Lower lobe of right lung (tissue), 2 donors: ENCODE data around the gene SMARCD2. TPM values are rescaled to one million over a fixed set of nuclear protein-coding genes. Genes with fewer than 3 reads are reported as not detected.
A peak's percentile ranks its signal among the peaks of the same experiment; 100 is the strongest.

Experiments used
- ATAC-seq, 2 donors: fragments of 200-7000 bp; cut with Tn5 transposase; one replicate each; pipeline ENCODE4 v1.9.1; 2020 to 2022; ENCODE audit warnings: mild to moderate bottlenecking in 2 of 2, moderate library complexity in 2 of 2
- DNase-seq: peaks from one replicate; pipeline ENCODE4 v3.0.0-alpha.2; 2020
- H3K27ac ChIP-seq: fragments of 200-600 bp; one replicate; pipeline ENCODE4 v1.8.0; 2022
- H3K27me3 ChIP-seq: fragments of 200-600 bp; one replicate; pipeline ENCODE4 v1.8.0; 2022; ENCODE audit warnings: low read depth
- H3K36me3 ChIP-seq: fragments of 200-600 bp; one replicate; pipeline ENCODE4 v1.8.0; 2022; ENCODE audit warnings: mild to moderate bottlenecking
- H3K4me1 ChIP-seq: fragments of 200-600 bp; one replicate; pipeline ENCODE4 v1.8.0; 2022
- H3K4me3 ChIP-seq: fragments of 200-600 bp; one replicate; pipeline ENCODE4 v1.8.0; 2022; ENCODE audit warnings: mild to moderate bottlenecking
- H3K9me3 ChIP-seq: fragments of 200-600 bp; one replicate; pipeline ENCODE4 v1.8.0; 2022
- intact Hi-C: fragments of 100-400 bp; cut with DNase I; formaldehyde crosslinking; loops from one replicate; pipeline ENCODE4 v1.11.0; 2022
- total RNA-seq: library from RNA; stranded (reverse); fragmentation: NEBNext Ultra II Directional; extraction: Animal tissue kit (Norgen Biotek cat#: 25700); gene quantifications from one replicate; pipeline ENCODE4 v1.2.1, GENCODE V29; 2021
- TF ChIP-seq, protein P1 (sequence below): fragments of 200-600 bp; IDR thresholded peaks from one replicate; pipeline ENCODE4 v1.8.0; 2022; ENCODE audit warnings: antibody characterized with exemption, mild to moderate bottlenecking
- donor health status: DM: no; HTN: yes; CAD: no; lungs with severe emphysema.

The SMARCD2 gene
- total RNA-seq, 1 donor from 2014 or later: 80.9 TPM

GRCh38 chr17:63824362-63824761 is 18.1 kb downstream of the SMARCD2 start:
- Histone ChIP-seq H3K27ac (peak overlapping the region; percentile 11), H3K36me3 (peaks cover 71% of the 10 kb centered on the region), H3K27me3 (no peaks in the 10 kb centered on the region), H3K9me3 (no peaks in the 10 kb centered on the region), H3K4me1 (peaks cover 28% of the 10 kb centered on the region), H3K4me3 (no peak overlapping the region)
- intact Hi-C loops: no loop called here
- ATAC-seq: no peak
- DNase-seq: no peak
- TF ChIP-seq, protein P1, sequence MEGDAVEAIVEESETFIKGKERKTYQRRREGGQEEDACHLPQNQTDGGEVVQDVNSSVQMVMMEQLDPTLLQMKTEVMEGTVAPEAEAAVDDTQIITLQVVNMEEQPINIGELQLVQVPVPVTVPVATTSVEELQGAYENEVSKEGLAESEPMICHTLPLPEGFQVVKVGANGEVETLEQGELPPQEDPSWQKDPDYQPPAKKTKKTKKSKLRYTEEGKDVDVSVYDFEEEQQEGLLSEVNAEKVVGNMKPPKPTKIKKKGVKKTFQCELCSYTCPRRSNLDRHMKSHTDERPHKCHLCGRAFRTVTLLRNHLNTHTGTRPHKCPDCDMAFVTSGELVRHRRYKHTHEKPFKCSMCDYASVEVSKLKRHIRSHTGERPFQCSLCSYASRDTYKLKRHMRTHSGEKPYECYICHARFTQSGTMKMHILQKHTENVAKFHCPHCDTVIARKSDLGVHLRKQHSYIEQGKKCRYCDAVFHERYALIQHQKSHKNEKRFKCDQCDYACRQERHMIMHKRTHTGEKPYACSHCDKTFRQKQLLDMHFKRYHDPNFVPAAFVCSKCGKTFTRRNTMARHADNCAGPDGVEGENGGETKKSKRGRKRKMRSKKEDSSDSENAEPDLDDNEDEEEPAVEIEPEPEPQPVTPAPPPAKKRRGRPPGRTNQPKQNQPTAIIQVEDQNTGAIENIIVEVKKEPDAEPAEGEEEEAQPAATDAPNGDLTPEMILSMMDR: no peak

- intact Hi-C loops: no loop called here
- TF ChIP-seq, protein P1: no peak
- no peaks in the 10 kb centered on the region for H3K27me3 ChIP-seq
- peaks cover 72% of the 10 kb centered on the region for H3K36me3 ChIP-seq
- no peak overlapping the region for H3K27ac ChIP-seq
- no peak overlapping the region for H3K4me3 ChIP-seq
- no peaks in the 10 kb centered on the region for H3K9me3 ChIP-seq
- peaks cover 23% of the 10 kb centered on the region for H3K4me1 ChIP-seq
- DNase-seq (no peak), ATAC-seq (no peak)
Measured at GRCh38 chr17:63823659-63824331, 18.7 kb downstream of the SMARCD2 start.

- Histone ChIP-seq H3K36me3 (peaks cover 84% of the 10 kb centered on the region), H3K4me3 (no peak overlapping the region), H3K27me3 (no peaks in the 10 kb centered on the region), H3K9me3 (no peaks in the 10 kb centered on the region), H3K4me1 (peaks cover 12% of the 10 kb centered on the region), H3K27ac (no peak overlapping the region)
- intact Hi-C loops: no loop called here
- TF ChIP-seq, protein P1: no peak
- ATAC-seq: no peak
- DNase-seq: no peak
Measured at GRCh38 chr17:63822537-63822936, 19.9 kb downstream of the SMARCD2 start.

GRCh38 chr17:63821804-63822203 is 20.7 kb downstream of the SMARCD2 start:
- H3K27ac ChIP-seq: no peak overlapping the region
- H3K9me3 ChIP-seq: no peaks in the 10 kb centered on the region
- TF ChIP-seq, protein P1: no peak
- ATAC-seq: no peak
- intact Hi-C loops: no loop called here
- H3K4me3 ChIP-seq: no peak overlapping the region
- H3K4me1 ChIP-seq: peaks cover 12% of the 10 kb centered on the region
- H3K27me3 ChIP-seq: no peaks in the 10 kb centered on the region
- no peak for DNase-seq
- H3K36me3 ChIP-seq: peaks cover 91% of the 10 kb centered on the region

GRCh38 chr17:63820963-63821561 is 21.4 kb downstream of the SMARCD2 start:
- TF ChIP-seq, protein P1: no peak
- Histone ChIP-seq H3K27me3 (no peaks in the 10 kb centered on the region), H3K27ac (no peak overlapping the region), H3K4me3 (no peak overlapping the region), H3K36me3 (peaks cover 99% of the 10 kb centered on the region), H3K9me3 (no peaks in the 10 kb centered on the region), H3K4me1 (peaks cover 8% of the 10 kb centered on the region)
- ATAC-seq (no peak), DNase-seq (no peak)
- intact Hi-C loops: no loop called here
